GM21786 (cell line): ENCODE results near the gene ITPK1.
"Not testable (repeated sequence)": the region's sequence is repeated elsewhere in the genome, so short reads cannot be mapped to it uniquely, and the experiment has no call there.

Experiments used
- ATAC-seq: cut with Tn5 transposase; IDR thresholded peaks from one replicate; pipeline ENCODE4 v1.9.1; 2021; ENCODE audit not compliant: unreplicated experiment

Gene ITPK1

GRCh38 chr14:93105856-93106255, 9.9 kb downstream of the ITPK1 start:
- not testable (repeated sequence) for ATAC-seq

- no peak for ATAC-seq
These were observed 10.4 kb downstream of the ITPK1 start for GRCh38 chr14:93105362-93105761.

- no peak for ATAC-seq
These were observed 10.8 kb downstream of the ITPK1 start for GRCh38 chr14:93104961-93105360.

GRCh38 chr14:93103392-93104080, 12.2 kb downstream of the ITPK1 start:
- peak; percentile 98 for ATAC-seq

- ATAC-seq = no peak
These were observed 13.6 kb downstream of the ITPK1 start for GRCh38 chr14:93102141-93102540.

- no peak for ATAC-seq
These were observed 14.5 kb downstream of the ITPK1 start for GRCh38 chr14:93101181-93101580.

GRCh38 chr14:93100570-93100969, 15.2 kb downstream of the ITPK1 start:
- ATAC-seq = no peak

- no peak for ATAC-seq
These were observed 15.6 kb downstream of the ITPK1 start for GRCh38 chr14:93100100-93100499.

GRCh38 chr14:93099643-93100042, 16.1 kb downstream of the ITPK1 start:
- ATAC-seq = no peak

GRCh38 chr14:93099196-93099595, 16.5 kb downstream of the ITPK1 start:
- no peak for ATAC-seq

- no peak for ATAC-seq
These were observed 18.9 kb downstream of the ITPK1 start for GRCh38 chr14:93096691-93097322.

GRCh38 chr14:93095742-93096510, 19.8 kb downstream of the ITPK1 start:
- no peak for ATAC-seq

- ATAC-seq = no peak
These were observed 21.4 kb downstream of the ITPK1 start for GRCh38 chr14:93094121-93094918.

- ATAC-seq = no peak
These were observed 22.8 kb downstream of the ITPK1 start for GRCh38 chr14:93092606-93093556.

GRCh38 chr14:93091666-93092065, 24.1 kb downstream of the ITPK1 start:
- no peak for ATAC-seq

- ATAC-seq = no peak
These were observed 24.7 kb downstream of the ITPK1 start for GRCh38 chr14:93090826-93091555.

- ATAC-seq = no peak
These were observed 26.0 kb downstream of the ITPK1 start for GRCh38 chr14:93089521-93090269.

- peak; percentile 67 for ATAC-seq
These were observed 29.2 kb downstream of the ITPK1 start for GRCh38 chr14:93086441-93087055.
